H9 (cell line): Measurements from ENCODE around the gene MRPS5. TPM values are rescaled to one million over a fixed set of nuclear protein-coding genes. Genes with fewer than 3 reads are reported as not detected.

Source experiments
- DNase-seq: peaks from one replicate; pipeline ENCODE4 v3.0.0-alpha.2; 2017
- H2AFZ ChIP-seq: one replicate; pipeline ENCODE4 v1.6.1; 2013; ENCODE audit warnings: mild to moderate bottlenecking, low read length, control low read depth, moderate library complexity
- H2AK5ac ChIP-seq: 2 replicates; pipeline ENCODE4 v1.6.1; 2013; ENCODE audit warnings: low read length, control low read depth, mixed read lengths; ENCODE audit not compliant: insufficient read length
- H2BK120ac ChIP-seq: one replicate; pipeline ENCODE4 v1.6.1; 2013; ENCODE audit warnings: low read depth, mild to moderate bottlenecking, low read length, control low read depth, inconsistent platforms; ENCODE audit not compliant: poor library complexity, severe bottlenecking
- H2BK12ac ChIP-seq: 2 replicates; pipeline ENCODE4 v1.6.1; 2013; ENCODE audit warnings: low read length, control low read depth, mixed read lengths, low read depth; ENCODE audit not compliant: insufficient read length
- H2BK15ac ChIP-seq: 2 replicates; pipeline ENCODE4 v1.6.1; 2013; ENCODE audit warnings: low read depth, low read length, control low read depth
- H2BK20ac ChIP-seq: one replicate; pipeline ENCODE4 v1.6.1; 2013; ENCODE audit warnings: low read depth, mild to moderate bottlenecking, low read length, control low read depth, inconsistent platforms; ENCODE audit not compliant: poor library complexity, severe bottlenecking
- H2BK5ac ChIP-seq: 2 replicates; pipeline ENCODE4 v1.6.1; 2013; ENCODE audit warnings: low read length, control low read depth, mixed read lengths; ENCODE audit not compliant: insufficient read length
- H3K14ac ChIP-seq: 2 replicates; pipeline ENCODE4 v1.6.1; 2013; ENCODE audit warnings: low read length, control low read depth; ENCODE audit not compliant: insufficient read depth
- H3K18ac ChIP-seq: 2 replicates; pipeline ENCODE4 v1.6.1; 2013; ENCODE audit warnings: low read depth, mild to moderate bottlenecking, mixed read lengths, low read length, control low read depth; ENCODE audit not compliant: insufficient read length
- H3K23ac ChIP-seq: 2 replicates; pipeline ENCODE4 v1.6.1; 2013; ENCODE audit warnings: low read length, control low read depth, mixed read lengths, low read depth; ENCODE audit not compliant: insufficient read length
- H3K23me2 ChIP-seq: 2 replicates; pipeline ENCODE4 v1.6.1; 2013; ENCODE audit warnings: low read depth, mild to moderate bottlenecking, mixed read lengths, low read length, control low read depth; ENCODE audit not compliant: insufficient read length, poor library complexity, severe bottlenecking
- H3K27ac ChIP-seq: 2 replicates; pipeline ENCODE4 v1.5.1; 2013; ENCODE audit warnings: low read length, control low read depth, mixed read lengths, low read depth; ENCODE audit not compliant: insufficient read length
- H3K27me3 ChIP-seq: 2 replicates; pipeline ENCODE4 v1.6.1; 2013; ENCODE audit warnings: low read length, control low read depth, inconsistent platforms; ENCODE audit not compliant: insufficient read depth
- H3K4ac ChIP-seq: 2 replicates; pipeline ENCODE4 v1.6.1; 2013; ENCODE audit warnings: low read depth, mild to moderate bottlenecking, control low read depth, inconsistent platforms, low read length, moderate library complexity
- H3K4me1 ChIP-seq: 2 replicates; pipeline ENCODE4 v1.6.1; 2013; ENCODE audit warnings: low read length, control low read depth, inconsistent platforms; ENCODE audit not compliant: insufficient read depth
- H3K4me2 ChIP-seq: 2 replicates; pipeline ENCODE4 v1.6.1; 2013; ENCODE audit warnings: low read length, control low read depth, mixed read lengths; ENCODE audit not compliant: insufficient read length, insufficient read depth
- H3K56ac ChIP-seq: 2 replicates; pipeline ENCODE4 v1.6.1; 2013; ENCODE audit warnings: low read depth, mild to moderate bottlenecking, mixed read lengths, low read length, control low read depth; ENCODE audit not compliant: insufficient read length
- H3K79me1 ChIP-seq: 2 replicates; pipeline ENCODE4 v1.6.1; 2013; ENCODE audit warnings: low read depth, mild to moderate bottlenecking, moderate library complexity, low read length, control low read depth, inconsistent platforms; ENCODE audit not compliant: insufficient read depth, poor library complexity, severe bottlenecking
- H3K79me2 ChIP-seq: 2 replicates; pipeline ENCODE4 v1.6.1; 2013; ENCODE audit warnings: low read length, control low read depth, inconsistent platforms; ENCODE audit not compliant: insufficient read depth
- H3K9ac ChIP-seq: 2 replicates; pipeline ENCODE4 v1.6.1; 2013; ENCODE audit warnings: low read length, control low read depth, mixed read lengths; ENCODE audit not compliant: insufficient read length; ENCODE audit errors: extremely low read depth
- H3K9me3 ChIP-seq: one replicate; pipeline ENCODE4 v1.6.1; 2013; ENCODE audit warnings: low read depth, low read length, inconsistent platforms; ENCODE audit not compliant: control insufficient read depth
- H3T11ph ChIP-seq: one replicate; pipeline ENCODE4 v1.6.1; 2013; ENCODE audit warnings: mild to moderate bottlenecking, low read length, control low read depth, inconsistent platforms
- H4K20me1 ChIP-seq: one replicate; pipeline ENCODE4 v1.6.1; 2013; ENCODE audit not compliant: control insufficient read depth, insufficient read length, insufficient read depth
- H4K5ac ChIP-seq: 2 replicates; pipeline ENCODE4 v1.6.1; 2013; ENCODE audit warnings: low read depth, mild to moderate bottlenecking, mixed read lengths, low read length, control low read depth; ENCODE audit not compliant: insufficient read length
- H4K8ac ChIP-seq: replicated peaks from 2 replicates; pipeline ENCODE4 v1.6.1; 2013; ENCODE audit warnings: low read length, control low read depth, mixed read lengths, low read depth; ENCODE audit not compliant: insufficient read length
- H4K91ac ChIP-seq: 2 replicates; pipeline ENCODE4 v1.6.1; 2013; ENCODE audit warnings: low read depth, mild to moderate bottlenecking, moderate library complexity, mixed read lengths, low read length, control low read depth; ENCODE audit not compliant: insufficient read length
- H3K27ac Mint-ChIP-seq, 3 experiments: 2 replicates in 2 of 3; 3 replicates in 1 of 3; pipeline ENCODE4 v1.8.0; 2020 to 2021; ENCODE audit warnings: mixed read lengths in 3 of 3, mild to moderate bottlenecking in 1 of 3, moderate library complexity in 1 of 3
- H3K27me3 Mint-ChIP-seq: 2 replicates; pipeline ENCODE4 v1.8.0; 2021; ENCODE audit warnings: low read depth, mild to moderate bottlenecking, moderate library complexity, mixed read lengths
- H3K36me3 Mint-ChIP-seq, 3 experiments: 2 replicates in 2 of 3; 3 replicates in 1 of 3; pipeline ENCODE4 v1.8.0; 2020 to 2021; ENCODE audit warnings: low read depth in 3 of 3, mixed read lengths in 3 of 3; ENCODE audit not compliant: insufficient read depth in 1 of 3
- H3K4me1 Mint-ChIP-seq, 2 experiments: 2 replicates each; pipeline ENCODE4 v1.8.0; 2020; ENCODE audit warnings: mixed read lengths in 2 of 2
- H3K4me3 Mint-ChIP-seq, 2 experiments: 2 replicates in 1 of 2; 3 replicates in 1 of 2; pipeline ENCODE4 v1.8.0; 2020 to 2021; ENCODE audit warnings: mild to moderate bottlenecking in 2 of 2, mixed read lengths in 2 of 2, moderate library complexity in 1 of 2
- H3K9me3 Mint-ChIP-seq, 2 experiments: 2 replicates in 1 of 2; 3 replicates in 1 of 2; pipeline ENCODE4 v1.8.0; 2020; ENCODE audit warnings: mild to moderate bottlenecking in 2 of 2, mixed read lengths in 2 of 2, moderate library complexity in 1 of 2
- CTCF ChIP-seq: fragments of 200-600 bp; sonication (generic); conservative IDR thresholded peaks from 3 replicates; pipeline ENCODE4 v1.8.0; 2021; ENCODE audit warnings: antibody characterized with exemption, mild to moderate bottlenecking
- WGBS: extraction: QIAGEN DNeasy Blood & Tissue Kit; methylation state at CpG from one replicate; pipeline ENCODE4 v1.1.7; 2013; ENCODE audit warnings: missing lambda C conversion rate, low lambda C conversion rate, mixed read lengths; ENCODE audit not compliant: insufficient read length; ENCODE audit errors: extremely low coverage; 5-methylcytosine and 5-hydroxymethylcytosine counted together
- total RNA-seq: library from RNA; stranded (reverse); gene quantifications from 2 replicates; pipeline ENCODE4 v1.2.1, GENCODE V29; 2021

MRPS5 gene
- total RNA-seq, 1 experiment from 2014 or later: 50.9 TPM

GRCh38 chr2:95047629-95048510, 73.7 kb downstream of the MRPS5 start:
- no peaks in the 10 kb centered on the region for H3K36me3 Mint-ChIP-seq
- no peak overlapping the region for H4K8ac ChIP-seq
- H3K23me2 ChIP-seq: no peaks in the 10 kb centered on the region

More at GRCh38 chr2:95047629-95048510, 73.7 kb downstream of the MRPS5 start:
- Histone ChIP-seq H4K5ac (no peak overlapping the region), H3K56ac (no peak overlapping the region), H4K91ac (no peak overlapping the region), H3K4ac (no peak overlapping the region), H3T11ph (no peak overlapping the region), H3K79me1 (no peaks in the 10 kb centered on the region), H3K4me2 (no peak overlapping the region), H2AK5ac (no peak overlapping the region), H3K9ac (no peak overlapping the region), H3K9me3 (no peaks in the 10 kb centered on the region), H4K20me1 (no peaks in the 10 kb centered on the region), H3K14ac (no peak overlapping the region; the same call in 1 of the 2 replicates), H2BK20ac (no peak overlapping the region), H3K23ac (no peak overlapping the region), H2BK5ac (no peak overlapping the region), H2BK12ac (no peak overlapping the region), H2AFZ (no peak overlapping the region), H3K27ac (no peak overlapping the region), H3K27me3 (no peaks in the 10 kb centered on the region), H2BK15ac (no peak overlapping the region), H3K4me1 (no peaks in the 10 kb centered on the region), H3K18ac (no peak overlapping the region), H2BK120ac (no peak overlapping the region), H3K79me2 (no peaks in the 10 kb centered on the region)
- H3K27ac Mint-ChIP-seq: peak overlapping the region in 1 of 3 experiments; percentile 89; a peak in 1 of 7 replicates
- H3K4me1 Mint-ChIP-seq: peaks cover 7 to 22% of the 10 kb centered on the region in 2 experiments
- no peaks in the 10 kb centered on the region for H3K9me3 Mint-ChIP-seq
- no peak for TF ChIP-seq CTCF
- no CpG with 5 or more reads among the region's 17 CpGs for WGBS
- H3K27me3 Mint-ChIP-seq: peaks cover 46% of the 10 kb centered on the region
- no peak overlapping the region for H3K4me3 Mint-ChIP-seq
- DNase-seq: no peak
